ENCODE data around the gene PLD4.
"Not testable (repeated sequence)": the region's sequence is repeated elsewhere in the genome, so short reads cannot be mapped to it uniquely, and the experiment has no call there.

Gene PLD4

DNA sequence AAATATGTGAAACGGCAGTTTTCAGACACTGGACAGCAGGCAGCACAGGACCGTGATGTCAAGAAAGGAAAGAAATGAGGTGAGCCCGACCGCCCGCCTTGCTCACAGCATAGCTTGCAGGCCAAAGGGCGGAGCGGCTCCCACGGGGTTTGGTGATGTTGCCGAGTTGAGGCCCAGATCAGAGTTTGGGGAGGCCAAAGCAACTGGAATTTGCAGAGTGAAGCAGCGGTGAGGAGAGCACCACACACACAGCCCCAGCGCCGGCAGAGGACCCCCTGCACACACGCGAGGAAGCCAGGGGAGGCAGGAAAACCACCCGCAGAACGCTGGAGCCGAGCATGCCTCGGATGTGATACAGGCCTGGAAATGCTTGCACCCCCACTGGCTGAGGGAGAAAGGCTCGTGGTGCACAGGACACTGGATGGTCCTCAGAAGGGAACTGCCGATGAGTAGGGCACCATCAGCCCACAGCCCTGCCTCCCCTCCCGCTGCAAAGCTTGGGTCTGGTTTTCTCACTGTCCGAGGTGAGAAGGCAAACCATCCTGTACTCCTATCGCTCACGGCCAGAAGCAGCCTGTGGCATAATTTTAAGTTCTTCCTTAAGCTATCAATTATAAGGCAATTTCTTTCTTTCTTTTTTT, 25.7 kb upstream of the PLD4 start:
- DNase-seq (ENCODE audit: low spot score) = no peak

GRCh38 chr14:104899781-104900180, 24.9 kb upstream of the PLD4 start:
- DNase-seq (ENCODE audit: low spot score) = no peak

GRCh38 chr14:104900639-104901512, 23.8 kb upstream of the PLD4 start:
- no peak for DNase-seq (ENCODE audit: low spot score)

- DNase-seq (ENCODE audit: low spot score) = no peak
Observed at GRCh38 chr14:104903990-104904389, 20.7 kb upstream of the PLD4 start.

DNA sequence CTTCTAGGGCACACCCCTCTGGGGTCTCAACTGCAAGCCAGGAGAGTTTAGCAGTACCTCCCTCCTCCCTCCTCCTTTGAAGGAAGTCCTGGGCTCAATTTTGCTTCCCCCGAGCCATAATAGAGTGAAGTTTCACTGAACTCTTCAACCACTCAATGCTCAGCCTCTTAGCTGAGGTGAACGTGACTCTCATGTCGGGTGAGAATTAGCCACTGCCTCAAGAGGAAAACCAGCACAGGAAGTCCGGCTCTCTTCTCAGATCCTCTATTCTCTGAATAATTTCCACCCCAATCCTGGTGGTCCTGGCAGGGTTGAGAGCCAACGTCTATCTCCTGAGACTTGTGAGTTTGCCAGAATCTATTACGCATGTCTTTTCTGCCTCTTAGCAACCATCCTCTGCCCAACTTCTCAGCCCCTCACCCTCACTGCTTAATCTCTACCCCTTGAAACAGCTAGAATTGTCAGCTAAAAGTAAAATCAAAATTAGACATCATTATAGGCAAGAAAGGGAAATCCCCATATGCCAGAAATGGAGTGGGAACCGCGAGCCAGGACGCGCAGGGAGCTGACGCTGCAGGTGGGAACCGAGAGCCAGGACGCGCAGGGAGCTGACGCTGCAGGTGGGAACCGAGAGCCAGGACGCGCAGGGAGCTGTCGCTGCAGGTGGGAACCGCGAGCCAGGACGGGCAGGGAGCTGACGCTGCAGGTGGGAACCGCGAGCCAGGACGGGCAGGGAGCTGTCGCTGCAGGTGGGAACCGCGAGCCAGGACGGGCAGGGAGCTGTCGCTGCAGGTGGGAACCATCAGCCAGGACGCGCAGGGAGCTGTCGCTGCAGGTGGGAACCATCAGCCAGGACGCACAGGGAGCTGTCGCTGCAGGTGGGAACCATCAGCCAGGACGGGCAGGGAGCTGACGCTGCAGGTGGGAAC, 19.8 kb upstream of the PLD4 start:
- not testable (repeated sequence) for DNase-seq (ENCODE audit: low spot score)

DNA sequence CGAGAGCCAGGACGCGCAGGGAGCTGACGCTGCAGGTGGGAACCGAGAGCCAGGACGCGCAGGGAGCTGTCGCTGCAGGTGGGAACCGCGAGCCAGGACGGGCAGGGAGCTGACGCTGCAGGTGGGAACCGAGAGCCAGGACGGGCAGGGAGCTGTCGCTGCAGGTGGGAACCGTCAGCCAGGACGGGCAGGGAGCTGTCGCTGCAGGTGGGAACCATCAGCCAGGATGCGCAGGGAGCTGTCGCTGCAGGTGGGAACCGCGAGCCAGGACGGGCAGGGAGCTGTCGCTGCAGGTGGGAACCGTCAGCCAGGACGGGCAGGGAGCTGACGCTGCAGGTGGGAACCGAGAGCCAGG, 19.1 kb upstream of the PLD4 start:
- not testable (repeated sequence) for DNase-seq (ENCODE audit: low spot score)

DNA sequence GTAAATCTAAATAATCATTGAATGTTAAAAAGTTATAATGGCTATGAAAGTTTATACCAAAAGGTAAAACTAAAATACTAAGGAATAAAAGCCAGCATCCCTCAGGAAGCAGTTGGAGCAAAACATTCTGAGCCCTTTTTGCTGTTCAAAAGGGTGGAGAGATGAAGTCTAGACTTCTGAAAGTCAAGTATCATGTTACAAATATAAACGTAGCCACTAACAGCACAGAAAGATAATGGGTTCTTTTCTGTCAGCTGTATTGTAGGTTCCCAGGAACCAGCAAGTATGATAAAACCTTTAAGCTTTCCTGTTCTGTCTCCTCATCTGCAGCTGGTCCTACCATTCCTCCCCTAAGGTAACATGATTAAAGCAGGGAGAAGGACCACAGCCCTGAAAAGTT, 16.4 kb upstream of the PLD4 start:
- DNase-seq (ENCODE audit: low spot score) = no peak

DNA sequence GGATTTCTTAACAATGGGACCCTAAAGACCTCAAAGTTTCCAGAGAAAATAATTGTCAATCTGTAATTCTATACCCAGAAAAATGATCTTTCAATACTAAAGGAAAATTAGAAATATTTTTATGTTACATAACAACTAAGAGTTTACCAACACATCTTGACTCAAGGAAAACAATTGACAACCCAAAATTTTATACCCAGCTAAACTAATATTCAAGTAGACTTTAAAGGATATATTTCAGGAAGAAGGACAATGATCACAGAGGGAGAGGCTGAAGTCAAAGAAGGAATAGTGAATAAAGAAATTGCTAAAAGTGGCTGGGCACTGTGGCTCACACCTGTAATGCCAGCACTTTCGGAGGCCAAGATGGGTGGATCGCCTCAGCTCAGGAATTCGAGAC, 12.6 kb upstream of the PLD4 start:
- no peak for DNase-seq (ENCODE audit: low spot score)

GRCh38 chr14:104913435-104913834, 11.2 kb upstream of the PLD4 start:
- no peak for DNase-seq (ENCODE audit: low spot score)

DNA sequence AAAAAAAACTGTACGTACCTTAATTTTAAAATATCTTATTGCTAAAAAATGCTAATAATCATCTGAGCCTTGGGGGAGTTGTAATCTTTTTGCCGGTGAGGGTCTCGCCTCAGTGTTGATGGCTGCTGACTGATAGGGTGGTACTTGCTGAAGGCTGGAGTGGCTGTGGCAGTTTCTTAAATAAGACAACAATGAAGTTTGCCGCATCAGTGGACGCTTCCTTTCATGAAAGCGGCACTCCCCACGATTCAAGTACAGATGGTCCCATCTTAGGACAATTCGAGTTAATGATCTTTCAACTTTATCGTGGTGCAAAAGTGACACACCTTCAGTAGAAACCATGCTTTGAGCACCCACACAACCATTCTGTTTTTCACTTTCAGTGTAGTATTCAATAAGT, 7.6 kb upstream of the PLD4 start:
- no peak for DNase-seq (ENCODE audit: low spot score)

- DNase-seq (ENCODE audit: low spot score) = no peak
Observed at GRCh38 chr14:104917993-104918392, 6.7 kb upstream of the PLD4 start.

- DNase-seq (ENCODE audit: low spot score) = not testable (repeated sequence)
Observed at GRCh38 chr14:104919152-104919992, 5.3 kb upstream of the PLD4 start.

DNA sequence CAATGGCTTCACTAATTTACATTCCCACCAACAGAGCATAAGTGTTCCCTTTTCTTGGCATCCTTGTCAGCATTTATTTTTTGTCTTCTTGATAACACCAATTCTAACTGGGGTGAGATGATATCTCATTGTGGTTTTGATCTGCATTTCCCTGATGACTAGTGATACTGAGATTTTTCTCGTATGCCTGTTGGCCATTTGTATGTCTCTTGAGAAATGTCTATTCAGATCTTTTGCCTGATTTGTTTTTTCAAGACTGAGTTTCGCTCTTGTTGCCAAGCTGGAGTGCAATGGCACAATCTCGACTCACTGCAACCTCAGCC, 4.7 kb upstream of the PLD4 start:
- DNase-seq (ENCODE audit: low spot score) = no peak

- no peak for DNase-seq (ENCODE audit: low spot score)
Observed at GRCh38 chr14:104923640-104924420, 849 bp upstream of the PLD4 start.

DNA sequence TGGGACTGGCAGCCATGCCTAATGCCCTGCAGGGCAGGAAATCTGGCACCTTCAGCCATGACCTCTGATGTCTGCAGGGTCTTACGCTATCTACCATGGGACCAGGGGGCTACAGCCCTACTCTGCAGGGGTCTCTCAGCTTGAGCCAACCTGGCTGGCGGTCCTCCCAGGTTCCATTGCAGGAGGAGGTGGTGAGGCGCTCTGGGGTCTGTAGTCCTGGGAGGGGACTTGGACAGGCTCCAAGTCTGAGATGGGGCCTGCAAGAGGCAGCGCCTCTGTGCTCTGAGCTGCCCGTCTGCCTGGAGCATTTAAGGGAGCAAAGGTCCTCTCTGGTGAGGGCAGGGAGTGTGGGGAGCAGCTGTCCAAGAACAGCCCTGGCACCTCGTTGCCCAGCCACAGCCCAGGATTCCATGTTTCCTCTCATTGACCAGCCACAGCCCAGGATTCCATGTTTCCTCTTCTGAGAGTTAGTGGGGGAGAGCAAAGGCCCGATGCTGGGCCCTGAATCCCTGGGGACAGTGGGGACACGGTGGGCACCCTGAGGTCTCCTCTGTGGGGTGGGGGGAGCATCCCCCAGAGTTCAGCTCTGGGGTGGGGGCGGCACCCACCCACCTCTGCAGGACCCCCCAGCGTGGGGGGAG, 655 bp downstream of the PLD4 start:
- no peak for DNase-seq (ENCODE audit: low spot score)

DNA sequence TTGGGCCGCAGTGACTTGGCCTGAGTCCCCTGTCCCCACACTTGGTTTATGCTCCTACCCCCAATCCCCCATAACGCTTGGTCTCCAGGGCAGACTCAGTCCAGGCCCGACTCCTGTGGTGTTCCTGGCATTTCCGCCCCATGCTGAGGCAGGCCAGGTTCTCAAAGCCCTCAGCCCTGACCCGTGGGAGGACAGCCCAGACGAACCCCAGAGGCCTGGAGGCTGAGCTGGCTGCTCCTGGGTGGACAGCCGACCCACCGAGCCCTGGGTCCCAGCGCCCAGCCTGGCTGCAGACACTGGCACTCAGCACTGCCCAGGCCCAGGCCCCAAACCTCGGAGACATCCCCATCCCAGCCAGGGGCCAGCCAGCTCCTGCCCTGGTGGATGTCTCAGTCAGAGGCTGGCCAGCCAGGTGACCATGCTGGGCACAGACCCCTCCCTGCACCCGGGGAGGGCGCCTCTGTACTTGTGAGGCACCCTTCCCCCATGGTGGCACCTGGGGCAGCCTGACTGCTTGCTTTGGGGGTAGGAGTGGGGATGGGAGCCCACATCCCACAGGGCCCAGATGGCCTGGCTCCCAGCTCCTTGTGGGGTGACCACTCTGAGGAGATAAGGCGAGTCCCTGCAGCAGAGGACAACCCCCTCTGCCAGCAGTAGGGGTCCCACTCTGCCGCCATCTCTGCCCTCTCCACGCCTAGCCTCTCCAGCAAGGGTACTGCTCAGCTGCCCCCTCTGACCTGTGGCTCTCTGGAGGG, 1.4 kb downstream of the PLD4 start:
- no peak for DNase-seq (ENCODE audit: low spot score)

DNA sequence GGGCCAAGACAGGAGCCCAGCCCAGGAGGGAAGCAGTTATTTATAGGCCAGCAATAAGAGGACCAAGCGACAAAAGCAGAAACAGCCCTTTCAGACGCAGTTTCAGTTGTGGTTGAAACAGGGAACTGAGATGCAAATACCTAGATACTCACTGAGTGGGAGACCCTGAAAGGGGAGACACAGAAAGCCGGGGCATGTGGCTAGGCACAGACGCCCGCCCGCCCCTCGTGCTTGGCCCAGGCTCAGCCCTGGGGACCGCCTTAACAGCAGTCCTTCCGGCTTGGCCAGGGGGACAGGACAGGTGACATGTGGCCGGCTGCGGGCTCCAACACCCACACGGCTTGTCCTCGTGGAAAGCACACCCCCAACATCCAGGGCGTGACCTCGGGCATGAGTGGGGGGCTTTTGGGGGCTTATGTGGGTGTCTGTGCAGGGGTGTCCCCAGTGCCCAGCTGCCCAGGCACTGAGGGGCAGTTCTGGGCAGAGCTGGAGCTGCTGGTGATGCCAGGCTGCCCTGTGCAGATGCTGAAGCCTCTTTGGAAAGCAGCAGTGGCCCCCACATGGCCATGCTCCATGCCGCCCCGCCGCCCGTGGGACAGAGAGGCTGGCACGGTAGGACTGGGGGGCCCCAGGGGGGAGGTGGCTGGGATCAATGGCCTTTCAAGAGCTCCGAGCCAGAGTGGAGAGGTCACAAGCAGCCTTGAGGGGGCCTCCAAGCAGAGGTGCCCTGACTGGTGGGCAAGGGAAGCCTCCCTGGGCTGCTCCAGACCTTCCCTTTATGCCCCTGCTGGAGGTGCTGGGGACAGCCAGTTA, 2.1 kb downstream of the PLD4 start:
- DNase-seq (ENCODE audit: low spot score) = no peak

- no peak for DNase-seq (ENCODE audit: low spot score)
Observed at GRCh38 chr14:104927432-104927816, 2.7 kb downstream of the PLD4 start.

DNA sequence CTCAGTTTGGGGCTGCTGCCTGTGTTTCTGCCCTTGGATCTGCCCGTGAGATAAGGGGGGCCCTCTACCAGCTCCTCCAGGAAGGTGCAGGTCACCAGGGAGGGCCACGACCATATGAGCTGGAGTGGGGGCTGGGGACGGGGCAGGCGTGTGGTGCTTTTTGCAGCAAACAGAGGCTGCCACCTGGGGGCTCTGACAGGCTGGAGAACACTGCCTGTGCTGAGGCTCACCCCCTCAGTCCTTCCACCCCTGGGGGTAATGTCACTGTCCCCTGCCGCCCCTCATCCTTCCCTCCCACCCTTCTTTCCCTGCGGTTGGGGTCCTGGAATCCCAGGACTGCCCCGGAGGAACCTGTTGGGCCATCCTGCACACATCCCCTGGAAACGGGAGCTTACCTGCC, 3.2 kb downstream of the PLD4 start:
- DNase-seq (ENCODE audit: low spot score) = no peak
